Gastrocnemius medialis (tissue), 4 donors: ENCODE data around the gene RNPS1.

ENCODE experiments used
- CTCF ChIP-seq, 5 experiments: fragments of 450-650 bp in 3 of 5; fragments of 200-600 bp in 2 of 5; sonication (generic) in 2 of 5; IDR thresholded peaks in 4 of 5; conservative IDR thresholded peaks in 1 of 5; 1 replicate in 4 of 5; 2 replicates in 1 of 5; pipeline ENCODE4 v1.5.1; 2016 to 2019; ENCODE audit warnings: antibody characterized with exemption in 5 of 5, mild to moderate bottlenecking in 3 of 5, moderate library complexity in 3 of 5
- POLR2A ChIP-seq, 2 donors: fragments of 450-650 bp; IDR thresholded peaks; one replicate each; pipeline ENCODE4 v1.6.1; 2017; ENCODE audit warnings: antibody characterized with exemption in 2 of 2, mild to moderate bottlenecking in 2 of 2, moderate library complexity in 2 of 2

- TF ChIP-seq CTCF (IDR thresholded peaks at IDR 0.05 in 4 of 5, conservative IDR thresholded peaks at IDR 0.05 in 1 of 5) (no peak), POLR2A (IDR thresholded peaks at IDR 0.05) (no peak)
Measured at GRCh38 chr16:2280981-2281542, 13.1 kb upstream of the RNPS1 start.
